SHP77 (cell line): ENCODE results near the gene F2R.
"Not testable (repeated sequence)": the region's sequence is repeated elsewhere in the genome, so short reads cannot be mapped to it uniquely, and the experiment has no call there.

Experiments used
- DNase-seq, 2 experiments: peaks; one replicate each; lab custom pipeline; 2025; lab: John Stamatoyannopoulos, UW

Gene F2R

GRCh38 chr5:76757049-76757448 is 41.1 kb downstream of the F2R start:
- no peak for DNase-seq

- DNase-seq, result not testable (repeated sequence)
Observed at GRCh38 chr5:76761118-76761517, 45.2 kb downstream of the F2R start.

GRCh38 chr5:76762484-76762883 is 46.6 kb downstream of the F2R start:
- no peak for DNase-seq

GRCh38 chr5:76763136-76763535 is 47.2 kb downstream of the F2R start:
- DNase-seq, result no peak

GRCh38 chr5:76764374-76764773 is 48.4 kb downstream of the F2R start:
- DNase-seq, result no peak

- DNase-seq, result no peak
Observed at GRCh38 chr5:76765249-76765648, 49.3 kb downstream of the F2R start.

GRCh38 chr5:76766746-76767145 is 50.8 kb downstream of the F2R start:
- DNase-seq, result no peak

- not testable (repeated sequence) for DNase-seq
Observed at GRCh38 chr5:76771041-76771440, 55.1 kb downstream of the F2R start.

GRCh38 chr5:76771705-76772405 is 55.9 kb downstream of the F2R start:
- DNase-seq, result no peak

- no peak for DNase-seq
Observed at GRCh38 chr5:76775921-76776320, 60.0 kb downstream of the F2R start.

GRCh38 chr5:76776391-76776790 is 60.5 kb downstream of the F2R start:
- DNase-seq, result no peak

- DNase-seq, result not testable (repeated sequence)
Observed at GRCh38 chr5:76780616-76781015, 64.7 kb downstream of the F2R start.

GRCh38 chr5:76781775-76782174 is 65.8 kb downstream of the F2R start:
- no peak for DNase-seq

- DNase-seq, result no peak
Observed at GRCh38 chr5:76782444-76782843, 66.5 kb downstream of the F2R start.
